ENCODE measurements around the gene HPDL.

The HPDL gene

DNA sequence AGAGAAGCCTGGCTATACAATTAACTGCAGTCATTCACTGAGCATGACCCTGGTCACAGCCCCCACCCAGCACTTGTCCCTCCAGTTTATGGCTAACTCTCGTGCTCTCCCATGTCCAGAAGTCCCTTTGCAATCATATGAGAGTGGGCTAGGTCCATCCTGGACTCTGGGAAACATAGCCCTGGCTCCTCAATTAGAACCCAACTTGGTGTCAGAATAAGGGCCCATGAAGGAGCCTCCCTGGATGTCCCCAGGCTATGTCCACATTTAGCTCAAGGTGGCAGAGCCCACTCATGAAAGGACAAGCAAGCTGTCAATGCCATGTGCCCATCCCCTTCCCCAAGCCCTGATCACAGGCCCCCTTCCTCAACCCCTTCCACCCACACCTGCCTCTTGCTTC is 27.4 kb upstream of the HPDL start:
- TF ChIP-seq ZNF274 (IDR thresholded peaks at IDR 0.05; ENCODE audit: low read depth, low read length) (no peak), YY1 (IDR thresholded peaks at IDR 0.05; ENCODE audit: insufficient read depth, insufficient read length) (no peak), SUZ12 (IDR thresholded peaks at IDR 0.05; ENCODE audit: extremely low read depth, insufficient read depth, insufficient read length) (no peak)

DNA sequence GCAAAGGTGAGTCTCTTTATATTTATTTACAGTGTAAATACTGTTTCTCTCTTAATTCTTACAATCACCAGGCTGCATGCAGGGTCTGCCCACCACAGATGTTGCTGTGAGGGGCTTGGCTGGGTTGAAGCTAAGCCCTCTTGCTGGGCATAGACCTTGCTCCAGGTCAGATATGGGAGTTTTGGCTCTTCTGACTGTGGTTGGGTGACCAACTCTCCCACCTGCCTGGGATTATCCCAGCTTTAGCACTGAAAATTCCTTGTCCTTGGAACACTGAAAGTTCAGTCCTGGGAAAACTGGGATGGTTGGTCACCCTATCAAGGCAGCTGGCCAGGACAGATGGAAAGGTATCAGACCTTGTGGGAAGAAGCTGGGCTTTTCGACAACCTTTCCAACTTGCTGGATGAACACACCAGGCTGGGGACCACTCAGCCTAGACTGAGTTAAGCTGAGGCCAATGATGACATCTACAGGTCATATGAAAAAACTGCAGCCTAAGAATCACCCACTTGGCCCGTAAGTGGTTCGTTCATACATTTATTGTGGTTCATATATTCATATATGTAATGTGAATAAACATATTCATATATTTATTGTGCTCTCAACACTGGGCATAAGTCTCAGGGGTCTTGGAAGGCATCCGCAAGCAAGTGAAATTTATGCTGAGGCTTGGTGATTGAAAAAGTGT is 26.6 kb upstream of the HPDL start:
- Histone ChIP-seq H3K9me3 (ENCODE audit: insufficient read depth, low read length) (peaks cover 5% of the 10 kb centered on the region; the same call in 1 of the 2 replicates), H3K4me1 (ENCODE audit: insufficient read depth, insufficient read length) (peaks cover 10% of the 10 kb centered on the region), H3K4me3 (ENCODE audit: insufficient read length, low read depth) (no peak overlapping the region), H3K36me3 (ENCODE audit: insufficient read depth, insufficient read length, low read length) (no peaks in the 10 kb centered on the region), H3K27me3 (ENCODE audit: insufficient read depth, insufficient read length) (no peaks in the 10 kb centered on the region), H3K9ac (ENCODE audit: insufficient read length, low read depth) (no peak overlapping the region)
- peak; percentile 86 for DNase-seq (ENCODE audit: low read depth, low spot score)
- no peak for TF ChIP-seq SUZ12 (IDR thresholded peaks at IDR 0.05; ENCODE audit: extremely low read depth, insufficient read depth, insufficient read length)
- no peak for TF ChIP-seq YY1 (IDR thresholded peaks at IDR 0.05; ENCODE audit: insufficient read depth, insufficient read length)

More for the DNA sequence above, 27.4 kb upstream of the HPDL start:
- no peaks in the 10 kb centered on the region for H3K36me3 ChIP-seq (ENCODE audit: insufficient read depth, insufficient read length, low read length)
- DNase-seq (ENCODE audit: low read depth, low spot score) = no peak
- peaks cover 3% of the 10 kb centered on the region for H3K4me1 ChIP-seq (ENCODE audit: insufficient read depth, insufficient read length)
- no peaks in the 10 kb centered on the region for H3K9me3 ChIP-seq (ENCODE audit: insufficient read depth, low read length)
- H3K27me3 ChIP-seq (ENCODE audit: insufficient read depth, insufficient read length) = no peaks in the 10 kb centered on the region
- H3K9ac ChIP-seq (ENCODE audit: insufficient read length, low read depth) = no peak overlapping the region
- H3K4me3 ChIP-seq (ENCODE audit: insufficient read length, low read depth) = no peak overlapping the region

DNA sequence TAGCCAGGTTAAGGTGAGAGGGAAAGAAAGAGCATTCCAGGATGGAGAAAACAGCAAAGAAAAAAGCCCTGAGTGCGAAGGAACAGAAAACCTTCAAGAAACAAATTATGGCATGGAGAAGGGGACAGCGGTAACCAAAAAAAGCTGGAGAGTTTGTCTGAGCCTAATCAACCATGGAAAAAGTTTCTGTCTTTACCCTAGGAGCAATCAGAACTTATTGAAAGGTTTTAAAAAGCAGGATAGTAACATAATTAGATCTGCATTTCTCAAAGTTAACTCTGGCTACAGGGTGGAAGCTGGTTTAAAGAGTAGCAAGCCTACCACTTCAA is 26.1 kb upstream of the HPDL start:
- Histone ChIP-seq H3K9ac (ENCODE audit: insufficient read length, low read depth) (peak overlapping the region; percentile 11), H3K4me1 (ENCODE audit: insufficient read depth, insufficient read length) (peaks cover 10% of the 10 kb centered on the region), H3K4me3 (ENCODE audit: insufficient read length, low read depth) (no peak overlapping the region), H3K9me3 (ENCODE audit: insufficient read depth, low read length) (peaks cover 5% of the 10 kb centered on the region; the same call in 1 of the 2 replicates), H3K36me3 (ENCODE audit: insufficient read depth, insufficient read length, low read length) (no peaks in the 10 kb centered on the region), H3K27me3 (ENCODE audit: insufficient read depth, insufficient read length) (no peaks in the 10 kb centered on the region)
- no peak for DNase-seq (ENCODE audit: low read depth, low spot score)
- TF ChIP-seq ZNF274 (IDR thresholded peaks at IDR 0.05; ENCODE audit: low read depth, low read length) (no peak), SUZ12 (IDR thresholded peaks at IDR 0.05; ENCODE audit: extremely low read depth, insufficient read depth, insufficient read length) (no peak), YY1 (IDR thresholded peaks at IDR 0.05; ENCODE audit: insufficient read depth, insufficient read length) (no peak)

DNA sequence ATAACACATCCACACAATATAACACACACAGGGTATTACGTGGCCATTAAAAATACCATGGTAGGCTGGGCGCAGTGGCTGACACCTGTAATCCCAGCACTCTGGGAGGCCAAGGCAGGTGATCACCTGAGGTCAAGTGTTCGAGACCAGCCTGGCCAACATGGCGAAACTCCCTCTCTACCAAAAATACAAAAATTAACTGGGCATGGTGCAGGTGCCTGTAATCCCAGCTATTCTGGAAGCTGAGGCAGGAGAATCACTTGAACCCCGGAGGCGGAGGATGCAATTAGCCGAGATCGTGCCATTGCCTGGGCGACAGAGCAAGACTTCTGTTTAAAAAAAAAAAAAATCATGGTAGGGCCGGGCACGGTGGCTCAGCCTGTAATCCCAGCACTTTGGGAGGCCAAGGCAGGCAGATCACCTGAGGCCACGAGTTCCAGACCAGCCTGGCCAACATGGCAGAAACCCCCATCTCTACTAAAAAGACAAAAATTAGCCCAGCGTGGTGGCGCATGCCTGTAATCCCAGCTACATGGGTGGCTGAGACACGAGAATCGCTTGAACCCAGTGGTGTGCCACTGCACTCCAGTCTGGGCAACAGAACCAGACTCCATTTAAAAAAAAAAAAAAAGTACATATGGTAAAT is 24.1 kb upstream of the HPDL start:
- Histone ChIP-seq H3K9ac (ENCODE audit: insufficient read length, low read depth) (peak overlapping the region; percentile 75), H3K9me3 (ENCODE audit: insufficient read depth, low read length) (peaks cover 5% of the 10 kb centered on the region; the same call in 1 of the 2 replicates), H3K4me3 (ENCODE audit: insufficient read length, low read depth) (peak overlapping the region; percentile 50), H3K36me3 (ENCODE audit: insufficient read depth, insufficient read length, low read length) (no peaks in the 10 kb centered on the region), H3K4me1 (ENCODE audit: insufficient read depth, insufficient read length) (peaks cover 10% of the 10 kb centered on the region), H3K27me3 (ENCODE audit: insufficient read depth, insufficient read length) (no peaks in the 10 kb centered on the region)
- no peak for DNase-seq (ENCODE audit: low read depth, low spot score)
- no peak for TF ChIP-seq YY1 (IDR thresholded peaks at IDR 0.05; ENCODE audit: insufficient read depth, insufficient read length)
- no peak for TF ChIP-seq SUZ12 (IDR thresholded peaks at IDR 0.05; ENCODE audit: extremely low read depth, insufficient read depth, insufficient read length)
- TF ChIP-seq ZNF274 (IDR thresholded peaks at IDR 0.05; ENCODE audit: low read depth, low read length) = no peak

DNA sequence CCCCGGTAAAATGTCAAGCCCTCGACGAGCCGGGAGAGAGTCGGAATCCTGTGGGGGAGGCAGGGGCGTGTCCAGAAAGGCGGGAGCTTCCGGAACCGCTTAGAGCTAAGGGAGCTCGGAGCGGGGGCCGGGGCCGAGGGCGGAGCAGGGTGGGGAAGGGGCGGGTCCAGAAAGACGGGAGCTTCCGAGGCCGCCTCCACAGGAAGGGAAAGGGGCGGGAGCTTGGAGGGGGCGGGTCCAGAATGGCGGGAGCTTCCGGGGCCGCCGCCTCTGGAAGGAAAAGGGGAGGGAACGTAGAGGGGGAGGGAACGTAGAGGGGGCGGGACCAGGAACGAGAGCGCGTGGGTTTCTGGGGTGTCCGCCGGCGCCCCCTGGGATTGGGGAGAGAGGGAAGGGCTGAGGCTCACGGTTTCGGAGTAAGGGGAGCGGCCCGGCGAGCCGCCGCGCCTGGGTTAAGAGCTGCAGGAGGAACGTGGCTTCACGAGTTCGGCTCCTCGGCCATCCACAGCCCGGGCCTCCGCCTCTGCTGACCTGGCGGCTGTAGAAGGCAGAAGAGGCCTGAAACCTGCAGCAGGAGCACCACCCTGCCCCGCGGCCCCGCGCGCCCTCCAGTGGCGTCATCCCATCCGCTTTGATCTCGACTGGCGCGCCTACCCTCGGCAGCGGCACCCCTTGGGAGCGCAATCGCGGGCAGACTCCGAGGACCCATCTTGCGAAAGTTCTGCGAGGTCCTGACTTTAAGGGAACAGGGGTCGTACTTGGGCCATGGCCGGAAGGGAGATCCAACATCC is 23.0 kb upstream of the HPDL start:
- Histone ChIP-seq H3K27me3 (ENCODE audit: insufficient read depth, insufficient read length) (no peaks in the 10 kb centered on the region), H3K9ac (ENCODE audit: insufficient read length, low read depth) (peak overlapping the region; percentile 98), H3K9me3 (ENCODE audit: insufficient read depth, low read length) (peaks cover 5% of the 10 kb centered on the region; the same call in 1 of the 2 replicates), H3K4me1 (ENCODE audit: insufficient read depth, insufficient read length) (peaks cover 8% of the 10 kb centered on the region), H3K4me3 (ENCODE audit: insufficient read length, low read depth) (peak overlapping the region; percentile 77), H3K36me3 (ENCODE audit: insufficient read depth, insufficient read length, low read length) (no peaks in the 10 kb centered on the region)
- TF ChIP-seq YY1 (IDR thresholded peaks at IDR 0.05; ENCODE audit: insufficient read depth, insufficient read length) = no peak
- no peak for TF ChIP-seq SUZ12 (IDR thresholded peaks at IDR 0.05; ENCODE audit: extremely low read depth, insufficient read depth, insufficient read length)
- no peak for TF ChIP-seq ZNF274 (IDR thresholded peaks at IDR 0.05; ENCODE audit: low read depth, low read length)
- DNase-seq (ENCODE audit: low read depth, low spot score) = peak; percentile 99

DNA sequence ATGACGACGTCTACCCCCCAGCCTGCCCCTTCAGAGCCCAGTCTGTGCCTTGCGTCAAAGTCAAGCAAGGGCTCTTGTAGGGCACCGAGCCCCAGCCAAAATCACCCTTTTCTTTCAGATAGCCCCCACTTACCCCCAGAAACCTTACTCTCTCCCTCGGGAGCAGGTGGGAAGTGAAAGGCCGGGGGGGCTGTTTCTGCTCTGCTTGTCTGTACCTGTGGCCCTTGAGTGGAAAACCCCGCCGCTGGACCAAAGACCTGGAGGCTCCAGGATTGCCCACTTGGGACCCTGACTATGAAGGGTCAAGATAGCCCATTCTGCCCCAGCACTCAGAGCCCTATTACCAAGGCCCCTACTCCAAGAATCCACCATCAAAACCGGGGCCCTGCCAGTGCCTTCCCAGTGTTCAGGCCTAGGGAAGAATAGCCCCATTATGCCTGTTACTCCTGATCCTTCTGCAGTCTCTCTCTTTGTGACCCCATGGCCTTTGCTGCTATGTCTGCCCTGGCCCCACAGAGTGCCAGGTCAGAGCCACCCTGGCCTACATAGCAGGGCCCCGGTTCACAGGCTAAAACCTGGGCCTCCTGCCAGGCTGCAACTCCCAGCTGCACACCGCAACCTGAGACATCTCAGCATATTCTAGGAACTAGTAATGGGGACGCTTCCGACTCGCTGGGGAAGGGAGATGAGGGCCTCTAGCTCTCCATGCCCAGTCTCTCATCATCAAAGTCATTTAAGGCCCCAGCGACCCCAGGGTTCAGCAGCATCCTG is 22.2 kb upstream of the HPDL start:
- Histone ChIP-seq H3K9me3 (ENCODE audit: insufficient read depth, low read length) (peaks cover 5% of the 10 kb centered on the region; the same call in 1 of the 2 replicates), H3K27me3 (ENCODE audit: insufficient read depth, insufficient read length) (no peaks in the 10 kb centered on the region), H3K4me1 (ENCODE audit: insufficient read depth, insufficient read length) (peaks cover 7% of the 10 kb centered on the region), H3K9ac (ENCODE audit: insufficient read length, low read depth) (peak overlapping the region; percentile 98), H3K36me3 (ENCODE audit: insufficient read depth, insufficient read length, low read length) (no peaks in the 10 kb centered on the region), H3K4me3 (ENCODE audit: insufficient read length, low read depth) (peak overlapping the region; percentile 77)
- TF ChIP-seq ZNF274 (IDR thresholded peaks at IDR 0.05; ENCODE audit: low read depth, low read length) = no peak
- TF ChIP-seq YY1 (IDR thresholded peaks at IDR 0.05; ENCODE audit: insufficient read depth, insufficient read length) = no peak
- TF ChIP-seq SUZ12 (IDR thresholded peaks at IDR 0.05; ENCODE audit: extremely low read depth, insufficient read depth, insufficient read length) = no peak
- DNase-seq (ENCODE audit: low read depth, low spot score) = no peak
